ENCODE results near the gene FLRT2.

Gene FLRT2

DNA sequence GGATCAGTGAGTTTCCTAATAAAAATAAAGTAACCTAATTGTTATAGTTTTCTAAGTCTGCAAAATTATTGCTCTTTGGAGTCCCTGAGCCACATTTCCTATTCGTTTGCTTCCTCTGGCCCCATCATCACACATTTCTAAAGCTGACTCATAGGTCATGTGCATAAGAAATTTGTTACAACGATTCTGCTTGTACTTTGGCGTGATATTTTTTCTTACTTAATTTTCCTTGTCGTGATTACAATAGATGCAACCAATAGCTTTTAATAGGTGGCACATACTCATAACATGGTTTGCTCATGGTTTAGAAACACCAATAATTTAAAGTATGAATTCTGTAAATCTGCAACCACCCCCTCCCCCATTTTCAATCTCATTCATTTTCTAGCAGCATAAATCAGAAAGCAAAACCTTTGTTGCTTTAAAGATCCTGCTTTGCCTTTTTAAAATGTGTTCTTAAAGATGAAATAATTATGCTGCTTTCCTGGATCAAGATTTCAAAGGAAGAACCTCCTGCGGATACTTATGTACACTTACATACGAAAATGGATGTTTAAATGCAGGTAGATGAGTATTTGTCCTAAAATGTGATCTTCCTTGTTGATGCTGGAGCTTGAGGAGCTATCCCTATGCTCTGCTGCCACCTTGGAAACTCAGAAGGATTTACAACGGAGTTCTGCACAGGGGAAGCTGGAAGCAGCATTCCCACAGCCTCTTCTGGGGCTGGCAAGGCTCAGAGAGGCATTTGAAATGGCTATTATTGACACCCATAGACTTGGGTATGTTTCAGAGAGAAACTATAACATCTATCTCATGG lies 1.7 kb upstream of the FLRT2 start:
- peak in 36 of 42 donors; percentile 12 to 85 (median 53) for DNase-seq

GRCh38 chr14:85528897-85529631 lies 880 bp upstream of the FLRT2 start:
- DNase-seq, result peak in 22 of 42 donors; percentile 4 to 51 (median 24)
- intact Hi-C loops (cut with DNase I), result no loop called here

More for the DNA sequence above, 1.7 kb upstream of the FLRT2 start:
- intact Hi-C loops (cut with DNase I), result no loop called here

- intact Hi-C loops (cut with DNase I), result no loop called here
- DNase-seq, result peak in 3 of 42 donors; percentile 2 to 14 (median 10)
Observed at GRCh38 chr14:85530626-85531025, 682 bp downstream of the FLRT2 start.

DNA sequence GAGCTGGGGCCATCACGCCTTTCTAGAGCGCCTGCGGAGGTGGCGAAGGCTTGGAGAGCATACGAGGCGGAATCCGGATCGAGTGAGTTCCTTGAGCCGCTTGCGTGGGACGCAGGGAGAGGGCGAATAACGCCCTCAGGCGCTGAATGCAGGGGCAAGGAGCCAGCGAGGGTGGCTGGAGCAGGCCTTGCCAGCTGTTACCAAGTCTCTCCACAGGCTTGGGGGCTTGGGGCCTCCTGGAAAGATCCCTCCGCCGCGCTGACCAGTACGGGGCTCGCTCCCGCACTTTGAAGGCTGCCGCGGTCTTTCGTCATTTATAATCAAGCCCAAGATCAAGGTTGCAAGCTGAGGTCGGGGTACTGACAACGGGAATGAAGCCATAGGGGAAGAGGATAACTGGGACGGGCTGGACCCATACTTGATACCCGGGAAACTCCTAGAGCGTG lies 1.2 kb downstream of the FLRT2 start:
- DNase-seq, result peak in 33 of 42 donors; percentile 8 to 69 (median 34)
- intact Hi-C loops (cut with DNase I), result no loop called here

DNA sequence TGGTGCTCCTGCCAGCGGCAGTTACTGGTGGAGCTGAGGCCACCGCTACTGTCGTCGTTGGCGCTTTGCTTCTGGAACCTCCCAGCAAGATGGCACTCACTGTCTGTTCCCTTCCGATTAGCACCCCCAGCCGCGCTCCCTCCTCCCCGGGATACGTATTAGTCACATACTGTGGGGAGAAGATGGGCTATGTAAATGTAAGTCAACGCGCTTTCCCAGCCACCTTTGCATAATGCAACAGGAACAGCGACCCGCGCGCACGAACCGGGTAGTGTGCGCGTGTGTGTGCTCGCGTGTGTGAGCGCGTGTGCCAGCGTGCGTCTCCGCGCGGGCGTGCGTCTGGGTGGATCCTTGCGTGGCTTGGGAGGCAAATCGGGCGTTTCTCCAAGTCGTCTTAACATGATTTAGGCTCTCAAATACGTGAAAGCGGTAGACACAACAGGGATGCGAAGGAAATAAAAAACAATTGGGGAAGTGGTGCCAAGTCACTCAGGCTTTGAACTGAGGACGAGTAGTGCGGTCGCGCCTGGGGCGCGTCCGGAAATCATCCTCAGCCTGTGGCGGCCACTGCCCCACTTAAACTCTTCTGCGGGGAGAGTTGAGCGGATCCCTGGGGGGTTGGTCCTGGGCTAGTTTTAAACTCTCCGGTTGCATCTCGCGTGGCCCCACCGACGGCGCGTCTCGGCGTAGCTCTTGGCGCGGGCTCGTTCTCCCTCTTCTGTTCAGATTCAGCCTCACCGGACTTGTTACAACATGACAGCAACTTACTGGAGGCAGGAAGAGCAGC lies 1.8 kb downstream of the FLRT2 start:
- peak; percentile 53 to 94 (median 80) for DNase-seq
- intact Hi-C loops (cut with DNase I), result no loop called here

DNA sequence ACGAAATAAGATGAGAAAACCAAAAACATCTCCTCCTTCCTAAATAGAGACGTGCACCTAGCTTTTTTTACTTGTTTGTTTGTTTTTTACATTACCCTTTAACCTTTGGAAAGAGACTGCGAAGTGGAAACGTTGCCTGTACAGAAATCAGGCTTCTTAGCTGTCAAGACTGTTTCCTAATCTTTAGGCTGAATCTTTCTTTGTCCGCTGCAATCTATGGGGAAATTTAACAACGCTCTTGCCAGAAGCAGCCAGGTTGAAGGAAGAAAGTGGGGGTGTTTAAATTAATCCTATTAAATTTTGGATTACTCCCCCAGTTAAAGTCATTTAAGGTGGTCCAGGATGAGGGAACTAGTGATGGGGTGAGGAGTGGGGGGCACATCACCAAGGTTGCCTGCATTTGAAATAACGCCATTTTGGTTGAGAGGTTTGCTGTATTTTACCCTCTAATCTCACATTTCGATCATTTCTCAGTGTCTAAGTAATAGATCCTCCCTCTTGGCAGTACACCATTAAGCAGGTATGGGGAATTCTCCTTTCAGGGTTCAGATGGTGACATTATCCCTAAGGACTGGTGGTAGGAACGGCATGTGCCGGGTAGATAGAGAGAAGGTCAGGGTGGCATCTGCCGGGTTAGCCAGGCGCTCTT lies 2.6 kb downstream of the FLRT2 start:
- intact Hi-C loops (cut with DNase I), result no loop called here
- DNase-seq, result peak in 1 of 42 donors; percentile 5

- peak; percentile 41 to 92 (median 76) for DNase-seq
- intact Hi-C loops (cut with DNase I), result no loop called here
Observed at GRCh38 chr14:85533023-85533860, 3.3 kb downstream of the FLRT2 start.

DNA sequence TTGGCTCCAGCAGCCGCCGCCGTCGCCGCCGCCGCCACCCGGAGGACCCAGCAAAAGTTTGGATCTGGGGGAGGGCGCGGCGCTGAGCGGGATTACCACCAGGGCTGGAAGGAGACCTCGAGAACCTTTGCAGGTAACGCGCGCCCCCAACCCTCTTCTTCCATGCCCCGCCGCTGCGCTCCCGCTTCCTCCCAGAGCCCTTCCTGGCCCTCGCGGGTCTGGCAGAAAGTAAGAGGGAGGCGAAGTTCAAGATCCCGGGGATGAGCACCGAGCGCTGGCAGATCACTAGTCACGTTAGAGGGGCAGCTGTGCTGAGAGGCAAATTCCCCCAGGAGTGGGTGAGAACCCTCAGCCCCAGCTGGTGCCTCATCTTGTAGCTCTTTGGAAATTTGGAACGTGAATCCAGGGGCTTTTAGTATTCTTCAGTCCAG lies 3.9 kb downstream of the FLRT2 start:
- DNase-seq, result peak in 28 of 42 donors; percentile 5 to 62 (median 30)
- intact Hi-C loops (cut with DNase I), result no loop called here

- intact Hi-C loops (cut with DNase I), result no loop called here
Observed at GRCh38 chr14:85534458-85535293, 4.7 kb downstream of the FLRT2 start.

DNA sequence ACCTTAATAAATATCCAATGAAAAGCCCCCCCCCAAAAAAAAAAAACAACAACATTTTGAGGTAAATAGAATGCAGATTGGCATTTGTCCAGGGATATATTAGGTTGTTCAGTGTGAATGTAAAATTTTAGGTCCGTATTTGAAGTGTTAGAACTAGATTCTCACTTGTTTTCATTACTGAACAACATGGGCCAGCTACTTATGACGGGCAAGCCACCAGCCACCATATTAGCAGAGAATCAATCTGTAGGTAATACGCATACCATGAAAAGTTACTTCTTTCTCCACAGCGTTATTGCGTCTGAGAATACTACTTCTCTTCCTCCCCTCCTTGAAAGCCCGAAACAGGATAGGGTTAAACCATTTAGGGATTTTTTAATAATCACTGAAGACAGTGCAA lies 5.4 kb downstream of the FLRT2 start:
- intact Hi-C loops (cut with DNase I), result no loop called here
- peak in 1 of 42 donors; percentile 3 for DNase-seq

More at GRCh38 chr14:85534458-85535293, 4.7 kb downstream of the FLRT2 start:
- DNase-seq, result peak in 29 of 42 donors; percentile 5 to 63 (median 29)

- peak in 4 of 42 donors; percentile 12 to 49 (median 25) for DNase-seq
- intact Hi-C loops (cut with DNase I), result no loop called here
Observed at GRCh38 chr14:85535991-85536832, 6.3 kb downstream of the FLRT2 start.

DNA sequence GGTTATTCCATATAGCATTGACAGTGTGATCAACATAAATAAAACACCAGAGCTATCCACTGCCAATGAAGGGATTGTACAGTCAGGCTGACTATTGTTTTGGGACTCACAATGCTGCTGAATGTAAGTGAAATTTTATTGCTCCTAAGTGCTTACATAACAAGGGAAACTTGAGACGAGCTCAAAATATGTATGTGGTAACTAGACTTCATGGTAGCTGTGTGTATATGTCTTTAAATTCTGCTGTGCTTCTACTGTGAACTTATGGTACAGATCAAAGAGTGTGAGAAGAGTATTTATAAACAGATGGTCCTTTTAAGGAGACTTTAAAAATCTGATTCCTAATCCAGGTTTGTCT lies 6.9 kb downstream of the FLRT2 start:
- intact Hi-C loops (cut with DNase I), result no loop called here
- DNase-seq, result no peak

DNA sequence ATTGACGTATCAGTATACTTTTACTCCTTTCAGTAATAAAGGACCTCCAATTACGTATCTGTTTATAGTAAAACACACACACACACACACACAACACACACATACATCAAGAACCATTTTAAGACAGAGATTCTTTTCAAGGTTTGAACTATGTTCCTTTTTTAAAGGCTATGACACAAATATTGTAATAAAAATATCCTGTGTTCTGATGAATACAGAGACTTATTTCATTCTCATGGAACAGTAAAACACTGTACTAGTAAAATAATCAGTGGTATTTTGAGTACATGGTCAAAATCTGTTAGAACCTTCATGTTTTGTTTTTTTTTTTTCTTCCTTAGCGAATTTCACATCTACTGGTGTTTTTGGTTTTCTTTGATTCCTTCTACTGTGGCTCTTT lies 7.6 kb downstream of the FLRT2 start:
- no peak for DNase-seq
- intact Hi-C loops (cut with DNase I), result no loop called here

DNA sequence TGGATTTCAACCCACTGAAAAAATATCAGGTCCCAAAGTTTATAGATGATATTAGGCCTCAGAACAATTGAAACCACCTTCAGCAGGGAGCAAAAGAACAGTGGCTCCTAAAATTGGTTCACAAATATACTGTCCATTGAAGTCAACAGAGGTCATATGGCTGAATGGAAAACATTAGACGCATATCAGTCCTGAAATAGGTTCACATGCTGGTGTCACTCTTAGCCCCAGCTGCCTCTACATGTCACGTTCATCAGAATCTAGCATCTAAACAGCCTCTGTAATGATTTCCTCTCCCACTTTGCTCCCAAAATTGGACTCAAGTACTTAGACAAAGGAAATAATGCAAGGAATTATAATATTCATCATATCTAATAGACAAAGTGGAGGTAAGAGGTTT lies 8.7 kb downstream of the FLRT2 start:
- DNase-seq, result no peak
- intact Hi-C loops (cut with DNase I), result no loop called here

GRCh38 chr14:85539510-85539909 lies 9.6 kb downstream of the FLRT2 start:
- intact Hi-C loops (cut with DNase I), result no loop called here
- DNase-seq, result no peak

GRCh38 chr14:85542623-85543022 lies 12.7 kb downstream of the FLRT2 start:
- DNase-seq, result no peak
- intact Hi-C loops (cut with DNase I), result no loop called here
